ENCODE results near the gene LRRC8A. TPM values are rescaled to one million over a fixed set of nuclear protein-coding genes. Genes with fewer than 3 reads are reported as not detected.

Gene LRRC8A
- polyA plus RNA-seq, 1 donor (not counting 4 experiments of a cell fraction or from before 2014, with no cell fraction given) = 88.3 TPM

- TF ChIP-seq, protein P1, sequence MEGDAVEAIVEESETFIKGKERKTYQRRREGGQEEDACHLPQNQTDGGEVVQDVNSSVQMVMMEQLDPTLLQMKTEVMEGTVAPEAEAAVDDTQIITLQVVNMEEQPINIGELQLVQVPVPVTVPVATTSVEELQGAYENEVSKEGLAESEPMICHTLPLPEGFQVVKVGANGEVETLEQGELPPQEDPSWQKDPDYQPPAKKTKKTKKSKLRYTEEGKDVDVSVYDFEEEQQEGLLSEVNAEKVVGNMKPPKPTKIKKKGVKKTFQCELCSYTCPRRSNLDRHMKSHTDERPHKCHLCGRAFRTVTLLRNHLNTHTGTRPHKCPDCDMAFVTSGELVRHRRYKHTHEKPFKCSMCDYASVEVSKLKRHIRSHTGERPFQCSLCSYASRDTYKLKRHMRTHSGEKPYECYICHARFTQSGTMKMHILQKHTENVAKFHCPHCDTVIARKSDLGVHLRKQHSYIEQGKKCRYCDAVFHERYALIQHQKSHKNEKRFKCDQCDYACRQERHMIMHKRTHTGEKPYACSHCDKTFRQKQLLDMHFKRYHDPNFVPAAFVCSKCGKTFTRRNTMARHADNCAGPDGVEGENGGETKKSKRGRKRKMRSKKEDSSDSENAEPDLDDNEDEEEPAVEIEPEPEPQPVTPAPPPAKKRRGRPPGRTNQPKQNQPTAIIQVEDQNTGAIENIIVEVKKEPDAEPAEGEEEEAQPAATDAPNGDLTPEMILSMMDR (optimal IDR thresholded peaks at IDR 0.05 in 1 of 3, IDR thresholded peaks at IDR 0.05 in 1 of 3, conservative IDR thresholded peaks at IDR 0.05 in 1 of 3; ENCODE audit: extremely low read depth in 1 of 3, insufficient read depth in 2 of 3, low read length in 3 of 3) = no peak
- no peak for TF ChIP-seq EZH2 (IDR thresholded peaks at IDR 0.05; ENCODE audit: low read length)
- H3K36me3 ChIP-seq (ENCODE audit: control insufficient read depth in 2 of 2, extremely low read depth in 1 of 2, insufficient read depth in 2 of 2, low read length in 2 of 2) = peaks cover 9 to 12% of the 10 kb centered on the region in 2 experiments
- dilution Hi-C loops (cut with MboI; ENCODE audit: extremely low pct_ligation_motif_present, low sequenced_read_pairs) = no loop called here
Observed at GRCh38 chr9:128838338-128838737, 43.6 kb upstream of the LRRC8A start.

GRCh38 chr9:128840524-128840923 lies 41.4 kb upstream of the LRRC8A start:
- no peak for TF ChIP-seq EZH2 (IDR thresholded peaks at IDR 0.05; ENCODE audit: low read length)
- TF ChIP-seq, protein P1 (optimal IDR thresholded peaks at IDR 0.05 in 1 of 3, IDR thresholded peaks at IDR 0.05 in 1 of 3, conservative IDR thresholded peaks at IDR 0.05 in 1 of 3; ENCODE audit: extremely low read depth in 1 of 3, insufficient read depth in 2 of 3, low read length in 3 of 3) = no peak
- Histone ChIP-seq H3K27me3 (ENCODE audit: control insufficient read depth, extremely low read depth, insufficient read depth, low read length) (no peaks in the 10 kb centered on the region), H3K4me2 (ENCODE audit: control insufficient read depth, extremely low read depth, insufficient read depth, low read depth, low read length) (no peak overlapping the region), H3K9me1 (ENCODE audit: control insufficient read depth, extremely low read depth, insufficient read depth, low read length) (peaks cover 2% of the 10 kb centered on the region), H3K9me3 (ENCODE audit: control insufficient read depth, low read depth, low read length) (no peaks in the 10 kb centered on the region), H3K9ac (ENCODE audit: control insufficient read depth, extremely low read depth, insufficient read depth, low read length) (no peak overlapping the region), H4K20me1 (ENCODE audit: control insufficient read depth, extremely low read depth, insufficient read depth, low read length) (peaks cover 4% of the 10 kb centered on the region), H3K36me3 (ENCODE audit: control insufficient read depth in 2 of 2, extremely low read depth in 1 of 2, insufficient read depth in 2 of 2, low read length in 2 of 2) (peaks cover 8 to 10% of the 10 kb centered on the region in 2 experiments), H3K4me1 (ENCODE audit: control insufficient read depth, extremely low read depth, insufficient read depth, low read length) (peaks cover 10% of the 10 kb centered on the region), H2AFZ (ENCODE audit: control insufficient read depth, low read length) (no peak overlapping the region), H3K27ac (ENCODE audit: control insufficient read depth, insufficient read depth, low read length) (no peak overlapping the region), H3K4me3 (ENCODE audit: control insufficient read depth in 2 of 3, extremely low read depth in 1 of 3, insufficient read depth in 2 of 3, low read depth in 1 of 3, low read length in 3 of 3) (no peak overlapping the region), H3K79me2 (ENCODE audit: control insufficient read depth, insufficient read depth, low read length) (no peaks in the 10 kb centered on the region)
- DNase-seq (ENCODE audit: low read depth, low spot score) (no peak), FAIRE-seq (no peak)
- dilution Hi-C loops (cut with MboI; ENCODE audit: extremely low pct_ligation_motif_present, low sequenced_read_pairs) = no loop called here

More at GRCh38 chr9:128838338-128838737, 43.6 kb upstream of the LRRC8A start:
- FAIRE-seq (no peak), DNase-seq (ENCODE audit: low read depth, low spot score) (no peak)
- Histone ChIP-seq H4K20me1 (ENCODE audit: control insufficient read depth, extremely low read depth, insufficient read depth, low read length) (no peaks in the 10 kb centered on the region), H3K9ac (ENCODE audit: control insufficient read depth, extremely low read depth, insufficient read depth, low read length) (no peak overlapping the region), H2AFZ (ENCODE audit: control insufficient read depth, low read length) (no peak overlapping the region), H3K4me2 (ENCODE audit: control insufficient read depth, extremely low read depth, insufficient read depth, low read depth, low read length) (no peak overlapping the region), H3K9me3 (ENCODE audit: control insufficient read depth, low read depth, low read length) (no peaks in the 10 kb centered on the region), H3K27ac (ENCODE audit: control insufficient read depth, insufficient read depth, low read length) (no peak overlapping the region), H3K4me1 (ENCODE audit: control insufficient read depth, extremely low read depth, insufficient read depth, low read length) (no peaks in the 10 kb centered on the region), H3K27me3 (ENCODE audit: control insufficient read depth, extremely low read depth, insufficient read depth, low read length) (no peaks in the 10 kb centered on the region), H3K4me3 (ENCODE audit: control insufficient read depth in 2 of 3, extremely low read depth in 1 of 3, insufficient read depth in 2 of 3, low read depth in 1 of 3, low read length in 3 of 3) (no peak overlapping the region), H3K79me2 (ENCODE audit: control insufficient read depth, insufficient read depth, low read length) (no peaks in the 10 kb centered on the region), H3K9me1 (ENCODE audit: control insufficient read depth, extremely low read depth, insufficient read depth, low read length) (no peaks in the 10 kb centered on the region)
